Effector memory CD4-positive, alpha-beta T cell (primary cell): ENCODE data around the gene MANEAL.

Experiments used
- DNase-seq, 3 donors: peaks; one replicate each; pipeline ENCODE4 v3.0.0-alpha.2; 2020
- H3K27ac ChIP-seq: 2 replicates; pipeline ENCODE4 v1.7.0; 2013; ENCODE audit warnings: mild to moderate bottlenecking, low read length, moderate library complexity; ENCODE audit not compliant: insufficient read depth, poor library complexity, severe bottlenecking
- H3K27me3 ChIP-seq: replicated peaks from 2 replicates; pipeline ENCODE4 v1.7.0; 2013; ENCODE audit warnings: mild to moderate bottlenecking, low read length; ENCODE audit not compliant: insufficient read depth, control insufficient read depth, poor library complexity, severe bottlenecking
- H3K36me3 ChIP-seq: 2 replicates; pipeline ENCODE4 v1.7.0; 2013; ENCODE audit warnings: mild to moderate bottlenecking, low read length, moderate library complexity; ENCODE audit not compliant: control insufficient read depth, insufficient read depth
- H3K4me1 ChIP-seq: 2 replicates; pipeline ENCODE4 v1.7.0; 2013; ENCODE audit warnings: low read length, mild to moderate bottlenecking; ENCODE audit not compliant: control insufficient read depth, insufficient read depth, poor library complexity, severe bottlenecking
- H3K4me3 ChIP-seq: 2 replicates; pipeline ENCODE4 v1.7.0; 2013; ENCODE audit warnings: low read length, low read depth, mild to moderate bottlenecking; ENCODE audit not compliant: insufficient read depth, poor library complexity, severe bottlenecking
- H3K9me3 ChIP-seq: 2 replicates; pipeline ENCODE4 v1.7.0; 2013; ENCODE audit warnings: mild to moderate bottlenecking, low read length, moderate library complexity; ENCODE audit not compliant: control insufficient read depth

Gene MANEAL

GRCh38 chr1:37825506-37825905, 31.9 kb downstream of the MANEAL start:
- Histone ChIP-seq H3K36me3 (peaks cover 39% of the 10 kb centered on the region), H3K9me3 (no peaks in the 10 kb centered on the region), H3K27me3 (no peaks in the 10 kb centered on the region), H3K4me1 (no peaks in the 10 kb centered on the region), H3K4me3 (no peak overlapping the region), H3K27ac (no peak overlapping the region)
- no peak for DNase-seq

GRCh38 chr1:37828410-37829074, 34.9 kb downstream of the MANEAL start:
- no peak overlapping the region for H3K27ac ChIP-seq
- H3K9me3 ChIP-seq, result no peaks in the 10 kb centered on the region
- DNase-seq, result no peak
- H3K4me3 ChIP-seq, result no peak overlapping the region
- H3K36me3 ChIP-seq, result peaks cover 44% of the 10 kb centered on the region
- no peaks in the 10 kb centered on the region for H3K27me3 ChIP-seq
- H3K4me1 ChIP-seq, result no peaks in the 10 kb centered on the region

- Histone ChIP-seq H3K36me3 (peaks cover 61% of the 10 kb centered on the region), H3K27me3 (no peaks in the 10 kb centered on the region), H3K4me1 (no peaks in the 10 kb centered on the region), H3K27ac (no peak overlapping the region), H3K4me3 (no peak overlapping the region), H3K9me3 (no peaks in the 10 kb centered on the region)
- DNase-seq, result no peak
Observed at GRCh38 chr1:37831109-37831508, 37.5 kb downstream of the MANEAL start.

- no peak for DNase-seq
- H3K36me3 ChIP-seq, result peaks cover 58% of the 10 kb centered on the region
Observed at GRCh38 chr1:37831809-37832208, 38.2 kb downstream of the MANEAL start.

GRCh38 chr1:37836788-37837187, 43.1 kb downstream of the MANEAL start:
- H3K27ac ChIP-seq, result no peak overlapping the region
- DNase-seq, result no peak
- H3K4me1 ChIP-seq, result no peaks in the 10 kb centered on the region
- H3K36me3 ChIP-seq, result peaks cover 63% of the 10 kb centered on the region
- H3K27me3 ChIP-seq, result no peaks in the 10 kb centered on the region
- H3K9me3 ChIP-seq, result no peaks in the 10 kb centered on the region
- H3K4me3 ChIP-seq, result no peak overlapping the region

More at GRCh38 chr1:37831809-37832208, 38.2 kb downstream of the MANEAL start:
- no peak overlapping the region for H3K4me3 ChIP-seq
- H3K27me3 ChIP-seq, result no peaks in the 10 kb centered on the region
- no peaks in the 10 kb centered on the region for H3K4me1 ChIP-seq
- no peaks in the 10 kb centered on the region for H3K9me3 ChIP-seq
- no peak overlapping the region for H3K27ac ChIP-seq

GRCh38 chr1:37839676-37840075, 46.0 kb downstream of the MANEAL start:
- DNase-seq, result no peak
- Histone ChIP-seq H3K4me1 (no peaks in the 10 kb centered on the region), H3K9me3 (no peaks in the 10 kb centered on the region), H3K4me3 (no peak overlapping the region), H3K27ac (no peak overlapping the region), H3K27me3 (no peaks in the 10 kb centered on the region), H3K36me3 (peaks cover 40% of the 10 kb centered on the region)

GRCh38 chr1:37840711-37841110, 47.1 kb downstream of the MANEAL start:
- Histone ChIP-seq H3K4me3 (no peak overlapping the region), H3K36me3 (peaks cover 31% of the 10 kb centered on the region), H3K27me3 (no peaks in the 10 kb centered on the region), H3K9me3 (no peaks in the 10 kb centered on the region), H3K4me1 (no peaks in the 10 kb centered on the region), H3K27ac (no peak overlapping the region)
- DNase-seq, result no peak

GRCh38 chr1:37841652-37842051, 48.0 kb downstream of the MANEAL start:
- Histone ChIP-seq H3K27me3 (no peaks in the 10 kb centered on the region), H3K9me3 (no peaks in the 10 kb centered on the region), H3K4me1 (no peaks in the 10 kb centered on the region), H3K4me3 (no peak overlapping the region), H3K27ac (no peak overlapping the region), H3K36me3 (peaks cover 29% of the 10 kb centered on the region)
- no peak for DNase-seq

- no peaks in the 10 kb centered on the region for H3K4me1 ChIP-seq
- no peak overlapping the region for H3K27ac ChIP-seq
- no peak overlapping the region for H3K4me3 ChIP-seq
- no peaks in the 10 kb centered on the region for H3K27me3 ChIP-seq
- no peaks in the 10 kb centered on the region for H3K9me3 ChIP-seq
- peaks cover 9% of the 10 kb centered on the region for H3K36me3 ChIP-seq
- no peak for DNase-seq
Observed at GRCh38 chr1:37844536-37844935, 50.9 kb downstream of the MANEAL start.

- Histone ChIP-seq H3K4me3 (no peak overlapping the region), H3K27ac (no peak overlapping the region), H3K36me3 (peaks cover 6% of the 10 kb centered on the region), H3K4me1 (no peaks in the 10 kb centered on the region), H3K27me3 (no peaks in the 10 kb centered on the region), H3K9me3 (no peaks in the 10 kb centered on the region)
- DNase-seq, result no peak
Observed at GRCh38 chr1:37845049-37845646, 51.5 kb downstream of the MANEAL start.
